Trophoblast cell (in vitro differentiated cells and primary cell): ENCODE measurements around the gene CHGA.

ENCODE experiments used
- DNase-seq, 2 donors: peaks; one replicate each; pipeline ENCODE4 v3.0.0-alpha.2; 2016
- H2AFZ ChIP-seq: 2 replicates; pipeline ENCODE4 v1.6.1; 2013; ENCODE audit warnings: low read length, moderate library complexity, mild to moderate bottlenecking; ENCODE audit not compliant: insufficient read depth, poor library complexity
- H2AK5ac ChIP-seq: 2 replicates; pipeline ENCODE4 v1.6.1; 2013; ENCODE audit warnings: mild to moderate bottlenecking, low read length
- H2BK120ac ChIP-seq: 2 replicates; pipeline ENCODE4 v1.6.1; 2013; ENCODE audit warnings: low read length, mild to moderate bottlenecking, moderate library complexity; ENCODE audit not compliant: insufficient read depth, poor library complexity
- H2BK12ac ChIP-seq: 2 replicates; pipeline ENCODE4 v1.6.1; 2013; ENCODE audit warnings: mild to moderate bottlenecking, low read length, moderate library complexity
- H2BK5ac ChIP-seq: 2 replicates; pipeline ENCODE4 v1.6.1; 2013; ENCODE audit warnings: low read length, low read depth, moderate library complexity, mild to moderate bottlenecking; ENCODE audit not compliant: poor library complexity
- H3K14ac ChIP-seq: 2 replicates; pipeline ENCODE4 v1.6.1; 2013; ENCODE audit warnings: mild to moderate bottlenecking, low read length
- H3K18ac ChIP-seq: 2 replicates; pipeline ENCODE4 v1.6.1; 2013; ENCODE audit warnings: mild to moderate bottlenecking, low read length
- H3K23ac ChIP-seq: 2 replicates; pipeline ENCODE4 v1.6.1; 2013; ENCODE audit warnings: low read length
- H3K27ac ChIP-seq: 2 replicates; pipeline ENCODE4 v1.5.1; 2013; ENCODE audit warnings: low read depth, mild to moderate bottlenecking, inconsistent platforms, low read length, moderate library complexity
- H3K27me3 ChIP-seq: 2 replicates; pipeline ENCODE4 v1.6.1; 2013; ENCODE audit warnings: inconsistent platforms, mild to moderate bottlenecking, low read length, moderate library complexity; ENCODE audit not compliant: insufficient read depth
- H3K36me3 ChIP-seq, 2 experiments: 1 replicate in 1 of 2; 2 replicates in 1 of 2; pipeline ENCODE4 v1.6.1; 2013; ENCODE audit warnings: low read length in 2 of 2, mild to moderate bottlenecking in 2 of 2, moderate library complexity in 1 of 2; ENCODE audit not compliant: insufficient read depth in 2 of 2, control insufficient read depth in 1 of 2
- H3K4ac ChIP-seq: 2 replicates; pipeline ENCODE4 v1.6.1; 2013; ENCODE audit warnings: low read depth, mild to moderate bottlenecking, low read length, moderate library complexity
- H3K4me1 ChIP-seq, 2 experiments: 1 replicate in 1 of 2; 2 replicates in 1 of 2; pipeline ENCODE4 v1.6.1; 2013; ENCODE audit warnings: low read length in 2 of 2, mild to moderate bottlenecking in 2 of 2, moderate library complexity in 1 of 2; ENCODE audit not compliant: insufficient read depth in 2 of 2, control insufficient read depth in 1 of 2
- H3K4me2 ChIP-seq: 2 replicates; pipeline ENCODE4 v1.6.1; 2013; ENCODE audit warnings: inconsistent platforms, mild to moderate bottlenecking, low read length, moderate library complexity
- H3K4me3 ChIP-seq: 2 replicates; pipeline ENCODE4 v1.5.1; 2013; ENCODE audit warnings: mild to moderate bottlenecking, low read depth, low read length, inconsistent platforms
- H3K79me1 ChIP-seq: one replicate; pipeline ENCODE4 v1.6.1; 2013; ENCODE audit warnings: low read length
- H3K79me2 ChIP-seq: 2 replicates; pipeline ENCODE4 v1.6.1; 2013; ENCODE audit warnings: low read length, mild to moderate bottlenecking; ENCODE audit not compliant: control insufficient read depth, insufficient read depth, poor library complexity
- H3K9ac ChIP-seq: 2 replicates; pipeline ENCODE4 v1.6.1; 2013; ENCODE audit warnings: mild to moderate bottlenecking, low read length
- H3K9me3 ChIP-seq: 2 replicates; pipeline ENCODE4 v1.6.1; 2013; ENCODE audit warnings: low read depth, mild to moderate bottlenecking, control low read depth, inconsistent platforms, low read length; ENCODE audit not compliant: insufficient read depth
- H4K12ac ChIP-seq: 2 replicates; pipeline ENCODE4 v1.6.1; 2013; ENCODE audit warnings: low read depth, mild to moderate bottlenecking, low read length, moderate library complexity
- H4K8ac ChIP-seq: 2 replicates; pipeline ENCODE4 v1.6.1; 2013; ENCODE audit warnings: low read depth, mild to moderate bottlenecking, low read length, moderate library complexity
- H4K91ac ChIP-seq: one replicate; pipeline ENCODE4 v1.6.1; 2013; ENCODE audit warnings: low read depth, mild to moderate bottlenecking, low read length, moderate library complexity
- WGBS: extraction: QIAGEN DNeasy Blood & Tissue Kit; methylation state at CpG from one replicate; pipeline ENCODE4 v1.1.7; 2013; ENCODE audit warnings: missing lambda C conversion rate; ENCODE audit not compliant: insufficient read length, insufficient coverage; ENCODE audit errors: extremely low coverage; 5-methylcytosine and 5-hydroxymethylcytosine counted together

CHGA gene

GRCh38 chr14:92892589-92892988 lies 30.4 kb upstream of the CHGA start:
- Histone ChIP-seq H3K4me1 (no peaks in the 10 kb centered on the region), H2BK5ac (no peak overlapping the region), H3K14ac (no peak overlapping the region), H4K8ac (no peak overlapping the region), H2AFZ (no peak overlapping the region), H3K9me3 (peaks cover 16% of the 10 kb centered on the region), H3K23ac (no peak overlapping the region), H3K79me2 (no peaks in the 10 kb centered on the region), H3K9ac (no peak overlapping the region), H2BK120ac (no peak overlapping the region), H3K4ac (no peak overlapping the region), H4K91ac (no peak overlapping the region), H3K27ac (no peak overlapping the region), H2BK12ac (no peak overlapping the region), H3K27me3 (peaks cover 2% of the 10 kb centered on the region), H3K4me3 (no peak overlapping the region), H3K4me2 (no peak overlapping the region), H3K79me1 (no peaks in the 10 kb centered on the region), H3K36me3 (no peaks in the 10 kb centered on the region), H3K18ac (no peak overlapping the region), H4K12ac (no peak overlapping the region), H2AK5ac (no peak overlapping the region)
- DNase-seq, result no peak

- WGBS, result no CpG with 5 or more reads among the region's 4 CpGs
These were observed 27.5 kb upstream of the CHGA start for GRCh38 chr14:92895352-92895878.

GRCh38 chr14:92897922-92898565 lies 24.9 kb upstream of the CHGA start:
- Histone ChIP-seq H3K4ac (no peak overlapping the region), H4K12ac (no peak overlapping the region), H3K79me1 (no peaks in the 10 kb centered on the region), H2BK5ac (no peak overlapping the region), H3K9me3 (peaks cover 5% of the 10 kb centered on the region), H3K14ac (no peak overlapping the region), H3K9ac (no peak overlapping the region), H4K8ac (no peak overlapping the region), H2AFZ (no peak overlapping the region), H3K36me3 (no peaks in the 10 kb centered on the region), H3K23ac (no peak overlapping the region), H3K4me2 (no peak overlapping the region), H3K27me3 (no peaks in the 10 kb centered on the region), H3K79me2 (no peaks in the 10 kb centered on the region), H3K4me1 (no peaks in the 10 kb centered on the region), H2BK12ac (no peak overlapping the region), H2AK5ac (no peak overlapping the region), H3K4me3 (no peak overlapping the region), H4K91ac (no peak overlapping the region), H3K18ac (no peak overlapping the region), H2BK120ac (no peak overlapping the region), H3K27ac (no peak overlapping the region)
- no peak for DNase-seq
- WGBS, result no CpG with 5 or more reads among the region's 5 CpGs

More at GRCh38 chr14:92895352-92895878, 27.5 kb upstream of the CHGA start:
- no peak overlapping the region for H2BK120ac ChIP-seq
- H3K9ac ChIP-seq, result no peak overlapping the region
- H3K14ac ChIP-seq, result no peak overlapping the region
- H3K4me2 ChIP-seq, result no peak overlapping the region
- no peak overlapping the region for H3K27ac ChIP-seq
- H2AK5ac ChIP-seq, result no peak overlapping the region
- no peak overlapping the region for H2BK12ac ChIP-seq
- no peak overlapping the region for H4K8ac ChIP-seq
- H3K4ac ChIP-seq, result no peak overlapping the region
- no peak overlapping the region for H4K12ac ChIP-seq
- no peak overlapping the region for H3K23ac ChIP-seq
- H3K79me1 ChIP-seq, result no peaks in the 10 kb centered on the region
- H3K27me3 ChIP-seq, result peaks cover 2% of the 10 kb centered on the region
- no peak overlapping the region for H4K91ac ChIP-seq
- no peaks in the 10 kb centered on the region for H3K36me3 ChIP-seq
- no peak overlapping the region for H3K18ac ChIP-seq
- H2BK5ac ChIP-seq, result no peak overlapping the region
- H3K4me1 ChIP-seq, result no peaks in the 10 kb centered on the region
- no peak for DNase-seq
- no peak overlapping the region for H3K4me3 ChIP-seq
- peaks cover 12% of the 10 kb centered on the region for H3K9me3 ChIP-seq
- H3K79me2 ChIP-seq, result no peaks in the 10 kb centered on the region
- H2AFZ ChIP-seq, result no peak overlapping the region

GRCh38 chr14:92898566-92899131 lies 24.3 kb upstream of the CHGA start:
- Histone ChIP-seq H3K18ac (no peak overlapping the region), H3K27ac (no peak overlapping the region), H3K36me3 (no peaks in the 10 kb centered on the region), H2BK120ac (no peak overlapping the region), H3K14ac (no peak overlapping the region), H3K4me3 (no peak overlapping the region), H3K4me1 (no peaks in the 10 kb centered on the region), H3K4me2 (no peak overlapping the region), H2AFZ (no peak overlapping the region), H3K79me1 (no peaks in the 10 kb centered on the region), H4K8ac (no peak overlapping the region), H4K91ac (no peak overlapping the region), H3K27me3 (no peaks in the 10 kb centered on the region), H2AK5ac (no peak overlapping the region), H3K4ac (no peak overlapping the region), H2BK5ac (no peak overlapping the region), H3K79me2 (no peaks in the 10 kb centered on the region), H3K9me3 (peaks cover 2% of the 10 kb centered on the region), H3K9ac (no peak overlapping the region), H2BK12ac (no peak overlapping the region), H3K23ac (no peak overlapping the region), H4K12ac (no peak overlapping the region)
- no peak for DNase-seq
- no CpG with 5 or more reads among the region's 9 CpGs for WGBS
